ENCODE data around the gene SSC5D. TPM values are rescaled to one million over a fixed set of nuclear protein-coding genes. Genes with fewer than 3 reads are reported as not detected.

The SSC5D gene
- polyA plus RNA-seq, 1 of the 3 experiments (the other 2 are of a cell fraction), result 4.9 TPM

- TF ChIP-seq USF2 (IDR thresholded peaks at IDR 0.05; ENCODE audit: borderline replicate concordance, low read depth, low read length) (no peak), GABPA (IDR thresholded peaks at IDR 0.05; ENCODE audit: low read depth) (no peak), MXI1 (IDR thresholded peaks at IDR 0.05; ENCODE audit: low read depth, low read length) (no peak), CHD2 (IDR thresholded peaks at IDR 0.05; ENCODE audit: low read length, partially characterized antibody) (no peak), NFIC (IDR thresholded peaks at IDR 0.05; ENCODE audit: borderline replicate concordance) (no peak), ELF1 (IDR thresholded peaks at IDR 0.05) (no peak), YY1 (IDR thresholded peaks at IDR 0.05; ENCODE audit: low read depth) (no peak), MEF2A (IDR thresholded peaks at IDR 0.05; ENCODE audit: borderline replicate concordance, low read depth) (no peak)
These were observed 14.8 kb upstream of the SSC5D start (continued) for GRCh38 chr19:55473225-55474012.

GRCh38 chr19:55474269-55475265 lies 13.7 kb upstream of the SSC5D start:
- Histone ChIP-seq H3K79me2 (ENCODE audit: insufficient read depth) (peaks cover 23% of the 10 kb centered on the region; the same call in 1 of the 2 replicates), H3K4me2 (no peak overlapping the region), H3K4me3 (ENCODE audit: low read depth in 2 of 2, low read length in 1 of 2) (no peak overlapping the region), H3K9ac (no peak overlapping the region), H4K20me1 (ENCODE audit: insufficient read depth) (no peaks in the 10 kb centered on the region), H3K36me3 (replicated peaks in 1 of 2; ENCODE audit: control insufficient read depth in 1 of 2, insufficient read depth in 2 of 2, low read length in 1 of 2) (no peaks in the 10 kb centered on the region), H2AFZ (ENCODE audit: low read depth) (no peak overlapping the region), H3K9me3 (no peaks in the 10 kb centered on the region), H3K27me3 (ENCODE audit: insufficient read depth) (no peaks in the 10 kb centered on the region), H3K9me2 (no peaks in the 10 kb centered on the region), H3F3A (replicated peaks; ENCODE audit: insufficient read depth) (peaks cover 11% of the 10 kb centered on the region), H3K4me1 (ENCODE audit: control insufficient read depth in 1 of 2, insufficient read depth in 2 of 2, low read depth in 1 of 2, low read length in 1 of 2) (peaks cover 11 to 16% of the 10 kb centered on the region in 2 experiments; a peak in 2 of 4 replicates), H3K27ac (ENCODE audit: low read depth in 2 of 2, low read length in 1 of 2) (no peak overlapping the region)
- ChIA-PET CTCF (interaction anchor here (0.6 to 7.8 kb wide), 4 partner anchors 12 to 30 kb away, joined by 4 to 46 read pairs (median 4); no protein-coding TSS in a partner anchor), POLR2A (no interaction called here)
- 87% methylated on average over 10 of the region's 19 CpGs for WGBS (ENCODE audit: low lambda C conversion rate)
- DNase-seq, result no peak
- no peak for TF ChIP-seq TAF1 (IDR thresholded peaks at IDR 0.05; ENCODE audit: borderline replicate concordance, low read depth, low read length)
- no peak for TF ChIP-seq ZBTB33 (IDR thresholded peaks at IDR 0.05; ENCODE audit: borderline replicate concordance, low read depth)
- no peak for TF ChIP-seq MXI1 (IDR thresholded peaks at IDR 0.05; ENCODE audit: low read depth, low read length)
- no peak for TF ChIP-seq EP300 (IDR thresholded peaks at IDR 0.05; ENCODE audit: borderline replicate concordance in 1 of 2, low read depth in 1 of 2, low read length in 1 of 2)
- TF ChIP-seq RAD21 (IDR thresholded peaks at IDR 0.05; ENCODE audit: low read length), result no peak
- no peak for TF ChIP-seq TEAD4 (IDR thresholded peaks at IDR 0.05; ENCODE audit: borderline replicate concordance, insufficient read depth)
- no peak for TF ChIP-seq NRF1 (IDR thresholded peaks at IDR 0.05; ENCODE audit: low read depth, low read length)
- TF ChIP-seq ELF1 (IDR thresholded peaks at IDR 0.05), result no peak
- TF ChIP-seq RCOR1 (IDR thresholded peaks at IDR 0.05; ENCODE audit: low read length), result no peak
- no peak for TF ChIP-seq SMC3 (IDR thresholded peaks at IDR 0.05; ENCODE audit: low read depth, low read length)
